Measurements from ENCODE around the gene KAT7.

The KAT7 gene

GRCh38 chr17:49859991-49860953 lies 71.8 kb downstream of the KAT7 start:
- no peak for TF ChIP-seq CTCF (IDR thresholded peaks at IDR 0.05; ENCODE audit: borderline replicate concordance, insufficient read depth, low read depth, low read length)

GRCh38 chr17:49861150-49861884 lies 72.8 kb downstream of the KAT7 start:
- no peak overlapping the region for H3K4me3 ChIP-seq (ENCODE audit: low read depth, low read length)
- TF ChIP-seq CTCF (IDR thresholded peaks at IDR 0.05; ENCODE audit: borderline replicate concordance, insufficient read depth, low read depth, low read length): peak; percentile 77

More at GRCh38 chr17:49859991-49860953, 71.8 kb downstream of the KAT7 start:
- no peak overlapping the region for H3K4me3 ChIP-seq (ENCODE audit: low read depth, low read length)

GRCh38 chr17:49862781-49863331 lies 74.4 kb downstream of the KAT7 start:
- no peak overlapping the region for H3K4me3 ChIP-seq (ENCODE audit: low read depth, low read length)
- no peak for TF ChIP-seq CTCF (IDR thresholded peaks at IDR 0.05; ENCODE audit: borderline replicate concordance, insufficient read depth, low read depth, low read length)

- no peak for TF ChIP-seq CTCF (IDR thresholded peaks at IDR 0.05; ENCODE audit: borderline replicate concordance, insufficient read depth, low read depth, low read length)
- no peak overlapping the region for H3K4me3 ChIP-seq (ENCODE audit: low read depth, low read length)
Observed at GRCh38 chr17:49866019-49866380, 77.5 kb downstream of the KAT7 start.

GRCh38 chr17:49866882-49867413 lies 78.5 kb downstream of the KAT7 start:
- no peak overlapping the region for H3K4me3 ChIP-seq (ENCODE audit: low read depth, low read length)
- TF ChIP-seq CTCF (IDR thresholded peaks at IDR 0.05; ENCODE audit: borderline replicate concordance, insufficient read depth, low read depth, low read length): no peak

GRCh38 chr17:49869038-49869374 lies 80.5 kb downstream of the KAT7 start:
- no peak overlapping the region for H3K4me3 ChIP-seq (ENCODE audit: low read depth, low read length)

More at GRCh38 chr17:49869038-49869374, 80.5 kb downstream of the KAT7 start:
- no peak for TF ChIP-seq CTCF (IDR thresholded peaks at IDR 0.05; ENCODE audit: borderline replicate concordance, insufficient read depth, low read depth, low read length)
